Hepatocyte (in vitro differentiated cells): ENCODE data around the gene PGAP2. TPM values are rescaled to one million over a fixed set of nuclear protein-coding genes. Genes with fewer than 3 reads are reported as not detected.

Experiments used
- DNase-seq: peaks from one replicate; pipeline ENCODE4 v3.0.0-alpha.2; 2016; ENCODE audit warnings: low spot score
- H2AFZ ChIP-seq: fragments of 200-600 bp; sonication (generic); 2 replicates; pipeline ENCODE4 v1.6.0; 2016; ENCODE audit warnings: antibody characterized with exemption, mild to moderate bottlenecking
- H3K27ac ChIP-seq: fragments of 200-600 bp; sonication (generic); 2 replicates; pipeline ENCODE4 v1.5.1; 2016; ENCODE audit warnings: mild to moderate bottlenecking
- H3K27me3 ChIP-seq: fragments of 200-600 bp; sonication (generic); 2 replicates; pipeline ENCODE4 v1.6.1; 2016
- H3K36me3 ChIP-seq: fragments of 200-600 bp; sonication (generic); replicated peaks from 2 replicates; pipeline ENCODE4 v1.5.1; 2016; ENCODE audit warnings: low read depth; ENCODE audit not compliant: insufficient read depth
- H3K4me1 ChIP-seq: fragments of 200-600 bp; sonication (generic); 2 replicates; pipeline ENCODE4 v1.5.1; 2016; ENCODE audit warnings: mild to moderate bottlenecking, moderate library complexity; ENCODE audit not compliant: insufficient read depth
- H3K4me2 ChIP-seq: fragments of 200-600 bp; sonication (generic); 2 replicates; pipeline ENCODE4 v1.6.0; 2016
- H3K4me3 ChIP-seq: fragments of 200-600 bp; sonication (generic); 2 replicates; pipeline ENCODE4 v1.5.1; 2016; ENCODE audit warnings: mild to moderate bottlenecking
- H3K79me2 ChIP-seq: fragments of 200-600 bp; sonication (generic); 2 replicates; pipeline ENCODE4 v1.6.0; 2017; ENCODE audit warnings: mild to moderate bottlenecking
- H3K9me2 ChIP-seq: fragments of 200-600 bp; sonication (generic); replicated peaks from 2 replicates; pipeline ENCODE4 v1.6.0; 2017; ENCODE audit warnings: mild to moderate bottlenecking; ENCODE audit not compliant: insufficient read depth
- H3K9me3 ChIP-seq: fragments of 200-600 bp; sonication (generic); 2 replicates; pipeline ENCODE4 v1.5.1; 2016; ENCODE audit warnings: low read depth, mild to moderate bottlenecking
- H4K20me1 ChIP-seq: fragments of 200-600 bp; sonication (generic); 2 replicates; pipeline ENCODE4 v1.6.0; 2016; ENCODE audit warnings: mild to moderate bottlenecking; ENCODE audit not compliant: insufficient read depth, poor library complexity, severe bottlenecking
- CTCF ChIP-seq: fragments of 200-600 bp; sonication (generic); IDR thresholded peaks from 2 replicates; pipeline ENCODE4 v1.5.1; 2016; ENCODE audit warnings: antibody characterized with exemption, mild to moderate bottlenecking; ENCODE audit not compliant: poor library complexity
- EZH2 ChIP-seq: fragments of 200-600 bp; sonication (generic); IDR thresholded peaks from 2 replicates; pipeline ENCODE4 v1.6.1; 2016; ENCODE audit warnings: antibody characterized with exemption, mild to moderate bottlenecking, borderline replicate concordance
- EZH2phosphoT487 ChIP-seq: fragments of 200-600 bp; sonication (generic); IDR thresholded peaks from one replicate; pipeline ENCODE4 v1.6.1; 2018; ENCODE audit warnings: antibody characterized with exemption, mild to moderate bottlenecking, low read depth, moderate library complexity; ENCODE audit not compliant: unreplicated experiment, severe bottlenecking
- WGBS: methylation state at CpG from one replicate; pipeline ENCODE4 v1.1.6; 2016; ENCODE audit warnings: low lambda C conversion rate; ENCODE audit errors: missing lambda C conversion rate; 5-methylcytosine and 5-hydroxymethylcytosine counted together
- polyA plus RNA-seq: library from polyadenylated mRNA; unstranded; fragments of >200 nt; fragmentation: Nextera tagmentation; extraction: Ambion mirVana; gene quantifications from 2 replicates; pipeline ENCODE4 v1.2.1, GENCODE V29; 2016
- total RNA-seq: library from RNA; depleted of rRNA; stranded (reverse); fragments of >200 nt; gene quantifications from 2 replicates; pipeline ENCODE4 v1.2.3, GENCODE V29; 2014

PGAP2 gene
- total and polyA plus RNA-seq, 2 experiments from 2014 or later, result 20.3 to 37.6 TPM

GRCh38 chr11:3820971-3821370, 12.6 kb downstream of the PGAP2 start:
- no peak for TF ChIP-seq EZH2
- no peak for TF ChIP-seq CTCF
- TF ChIP-seq EZH2phosphoT487, result no peak
- Histone ChIP-seq H3K27me3 (no peaks in the 10 kb centered on the region), H2AFZ (no peak overlapping the region), H3K27ac (no peak overlapping the region), H3K9me3 (no peaks in the 10 kb centered on the region), H3K79me2 (no peaks in the 10 kb centered on the region), H3K9me2 (no peaks in the 10 kb centered on the region), H3K36me3 (no peaks in the 10 kb centered on the region), H4K20me1 (no peaks in the 10 kb centered on the region), H3K4me2 (no peak overlapping the region), H3K4me1 (no peaks in the 10 kb centered on the region), H3K4me3 (no peak overlapping the region)
- no peak for DNase-seq
- 94% methylated on average over 2 of the region's 2 CpGs for WGBS

GRCh38 chr11:3822312-3822711, 14.0 kb downstream of the PGAP2 start:
- Histone ChIP-seq H3K79me2 (no peaks in the 10 kb centered on the region), H3K27me3 (no peaks in the 10 kb centered on the region), H3K9me3 (no peaks in the 10 kb centered on the region), H3K9me2 (no peaks in the 10 kb centered on the region), H3K4me2 (no peak overlapping the region), H3K4me3 (no peak overlapping the region), H4K20me1 (no peaks in the 10 kb centered on the region), H3K36me3 (no peaks in the 10 kb centered on the region), H3K4me1 (no peaks in the 10 kb centered on the region), H2AFZ (no peak overlapping the region), H3K27ac (no peak overlapping the region)
- WGBS, result 98% methylated on average over 7 of the region's 7 CpGs
- DNase-seq, result no peak
- TF ChIP-seq EZH2phosphoT487, result no peak
- TF ChIP-seq CTCF, result no peak

- Histone ChIP-seq H3K27me3 (no peaks in the 10 kb centered on the region), H3K4me3 (no peak overlapping the region), H4K20me1 (no peaks in the 10 kb centered on the region), H3K9me2 (no peaks in the 10 kb centered on the region), H3K79me2 (no peaks in the 10 kb centered on the region), H2AFZ (no peak overlapping the region), H3K36me3 (no peaks in the 10 kb centered on the region), H3K4me1 (no peaks in the 10 kb centered on the region), H3K27ac (no peak overlapping the region), H3K4me2 (no peak overlapping the region), H3K9me3 (no peaks in the 10 kb centered on the region)
- TF ChIP-seq CTCF (no peak), EZH2phosphoT487 (no peak), EZH2 (no peak)
- DNase-seq, result peak; percentile 44
- 94% methylated on average over 3 of the region's 3 CpGs for WGBS
Observed at GRCh38 chr11:3823303-3823702, 14.9 kb downstream of the PGAP2 start.
